ENCODE data around the gene DYNC1I1. TPM values are rescaled to one million over a fixed set of nuclear protein-coding genes. Genes with fewer than 3 reads are reported as not detected.

Gene DYNC1I1
- total RNA-seq, 4 donors from 2014 or later = 1.4 to 10.7 (median 3.4) TPM

- Histone ChIP-seq H3K36me3 (no peaks in the 10 kb centered on the region), H3K27ac (no peak overlapping the region), H3K4me3 (no peak overlapping the region), H3K27me3 (no peaks in the 10 kb centered on the region), H3K4me1 (no peaks in the 10 kb centered on the region), H3K9me3 (no peaks in the 10 kb centered on the region)
- no peak for TF ChIP-seq POLR2A (IDR thresholded peaks at IDR 0.05)
- TF ChIP-seq CTCF (IDR thresholded peaks at IDR 0.05) = no peak
- DNase-seq = no peak
These were observed 127.7 kb downstream of the DYNC1I1 start for GRCh38 chr7:95899919-95900513.

- H3K27me3 ChIP-seq = no peaks in the 10 kb centered on the region
- no peaks in the 10 kb centered on the region for H3K36me3 ChIP-seq
- no peak overlapping the region for H3K27ac ChIP-seq
- no peaks in the 10 kb centered on the region for H3K9me3 ChIP-seq
- no peak for DNase-seq
- no peak overlapping the region for H3K4me3 ChIP-seq
- TF ChIP-seq CTCF (IDR thresholded peaks at IDR 0.05) = no peak
- TF ChIP-seq POLR2A (IDR thresholded peaks at IDR 0.05) = no peak
- no peaks in the 10 kb centered on the region for H3K4me1 ChIP-seq
These were observed 128.7 kb downstream of the DYNC1I1 start for GRCh38 chr7:95901006-95901405.

- H3K4me1 ChIP-seq = no peaks in the 10 kb centered on the region
- H3K27me3 ChIP-seq = no peaks in the 10 kb centered on the region
- no peak for TF ChIP-seq CTCF (IDR thresholded peaks at IDR 0.05)
- no peak for TF ChIP-seq POLR2A (IDR thresholded peaks at IDR 0.05)
- no peaks in the 10 kb centered on the region for H3K9me3 ChIP-seq
- no peak overlapping the region for H3K27ac ChIP-seq
- no peaks in the 10 kb centered on the region for H3K36me3 ChIP-seq
- no peak for DNase-seq
- H3K4me3 ChIP-seq = no peak overlapping the region
These were observed 131.7 kb downstream of the DYNC1I1 start for GRCh38 chr7:95904099-95904498.

- H3K36me3 ChIP-seq = no peaks in the 10 kb centered on the region
- no peaks in the 10 kb centered on the region for H3K9me3 ChIP-seq
These were observed 132.8 kb downstream of the DYNC1I1 start for GRCh38 chr7:95905167-95905566.

GRCh38 chr7:95906851-95907250, 134.5 kb downstream of the DYNC1I1 start:
- Histone ChIP-seq H3K36me3 (no peaks in the 10 kb centered on the region), H3K4me3 (no peak overlapping the region), H3K27me3 (no peaks in the 10 kb centered on the region), H3K4me1 (no peaks in the 10 kb centered on the region), H3K9me3 (no peaks in the 10 kb centered on the region), H3K27ac (no peak overlapping the region)
- TF ChIP-seq CTCF (IDR thresholded peaks at IDR 0.05) = no peak
- TF ChIP-seq POLR2A (IDR thresholded peaks at IDR 0.05) = no peak
- no peak for DNase-seq

More at GRCh38 chr7:95905167-95905566, 132.8 kb downstream of the DYNC1I1 start:
- no peak for TF ChIP-seq CTCF (IDR thresholded peaks at IDR 0.05)
- no peak for TF ChIP-seq POLR2A (IDR thresholded peaks at IDR 0.05)
- H3K4me3 ChIP-seq = no peak overlapping the region
- H3K27ac ChIP-seq = no peak overlapping the region
- H3K27me3 ChIP-seq = no peaks in the 10 kb centered on the region
- H3K4me1 ChIP-seq = no peaks in the 10 kb centered on the region
- no peak for DNase-seq

GRCh38 chr7:95907337-95907736, 135.0 kb downstream of the DYNC1I1 start:
- H3K36me3 ChIP-seq = no peaks in the 10 kb centered on the region
- no peaks in the 10 kb centered on the region for H3K9me3 ChIP-seq
- TF ChIP-seq POLR2A (IDR thresholded peaks at IDR 0.05) = no peak
- TF ChIP-seq CTCF (IDR thresholded peaks at IDR 0.05) = no peak
- no peak overlapping the region for H3K27ac ChIP-seq
- H3K4me1 ChIP-seq = no peaks in the 10 kb centered on the region
- no peaks in the 10 kb centered on the region for H3K27me3 ChIP-seq
- H3K4me3 ChIP-seq = no peak overlapping the region
- no peak for DNase-seq
